CD8-positive, alpha-beta memory T cell (primary cell): Measurements from ENCODE around the gene MICA. TPM values are rescaled to one million over a fixed set of nuclear protein-coding genes. Genes with fewer than 3 reads are reported as not detected.

ENCODE experiments used
- CTCF ChIA-PET: fragments of 350-600 bp; sonication (Branson Sonifier 250); formaldehyde crosslinking; loops from one replicate; lab custom pipeline; 2021; ENCODE audit warnings: antibody characterized with exemption; lab: Charles Lee
- POLR2A ChIA-PET: fragments of 350-600 bp; sonication (Branson Sonifier 250); formaldehyde crosslinking; loops from one replicate; lab custom pipeline; 2021; ENCODE audit warnings: antibody characterized with exemption; lab: Charles Lee
- DNase-seq, 5 donors: peaks; one replicate each; pipeline versions ENCODE4 v3.0.0 to v3.0.0-alpha.2; 2020 to 2022; ENCODE audit warnings: mixed read lengths in 1 of 5
- H3K27ac ChIP-seq: one replicate; pipeline ENCODE4 v1.7.0; 2013; ENCODE audit warnings: low read depth, mild to moderate bottlenecking, low read length, moderate library complexity
- H3K27me3 ChIP-seq: 2 replicates; pipeline ENCODE4 v1.7.0; 2013; ENCODE audit warnings: low read length, mild to moderate bottlenecking; ENCODE audit not compliant: insufficient read depth, poor library complexity, severe bottlenecking
- H3K36me3 ChIP-seq: 2 replicates; pipeline ENCODE4 v1.7.0; 2013; ENCODE audit warnings: mild to moderate bottlenecking, low read length, moderate library complexity; ENCODE audit not compliant: insufficient read depth
- H3K4me1 ChIP-seq: 2 replicates; pipeline ENCODE4 v1.7.0; 2013; ENCODE audit warnings: mild to moderate bottlenecking, low read length, moderate library complexity; ENCODE audit not compliant: insufficient read depth
- H3K4me3 ChIP-seq: 2 replicates; pipeline ENCODE4 v1.7.0; 2013; ENCODE audit warnings: mild to moderate bottlenecking, low read length
- H3K9me3 ChIP-seq: 2 replicates; pipeline ENCODE4 v1.7.0; 2013; ENCODE audit warnings: mild to moderate bottlenecking, low read length
- H3K27ac Mint-ChIP-seq, 8 donors: one replicate each; pipeline ENCODE4 v1.8.0; 2020 to 2021; ENCODE audit warnings: mixed read lengths in 8 of 8, mild to moderate bottlenecking in 6 of 8, inconsistent platforms in 3 of 8, moderate library complexity in 3 of 8
- H3K27me3 Mint-ChIP-seq, 2 donors: one replicate each; pipeline ENCODE4 v1.8.0; 2020 to 2021; ENCODE audit warnings: mixed read lengths in 2 of 2, mild to moderate bottlenecking in 1 of 2, moderate library complexity in 1 of 2
- H3K36me3 Mint-ChIP-seq, 3 donors: one replicate each; pipeline ENCODE4 v1.8.0; 2020 to 2021; ENCODE audit warnings: mixed read lengths in 3 of 3, inconsistent platforms in 1 of 3, mild to moderate bottlenecking in 1 of 3
- H3K4me1 Mint-ChIP-seq, 3 donors: one replicate each; pipeline ENCODE4 v1.8.0; 2020 to 2021; ENCODE audit warnings: mixed read lengths in 3 of 3, inconsistent platforms in 1 of 3, mild to moderate bottlenecking in 1 of 3
- H3K4me3 Mint-ChIP-seq, 7 donors: one replicate each; pipeline ENCODE4 v1.8.0; 2020 to 2021; ENCODE audit warnings: mixed read lengths in 7 of 7, mild to moderate bottlenecking in 6 of 7, moderate library complexity in 4 of 7, inconsistent platforms in 2 of 7
- H3K9me3 Mint-ChIP-seq, 5 donors: one replicate each; pipeline ENCODE4 v1.8.0; 2020 to 2022; ENCODE audit warnings: mixed read lengths in 5 of 5, mild to moderate bottlenecking in 3 of 5, moderate library complexity in 2 of 5, inconsistent platforms in 1 of 5
- polyA plus RNA-seq: library from polyadenylated mRNA; unstranded; fragments of 300-500 nt; fragmentation: Illumina TruSeq; gene quantifications from one replicate; pipeline ENCODE4 v1.2.3, GENCODE V29; 2021
- total RNA-seq, 2 experiments: library from RNA; stranded (reverse); gene quantifications; one replicate each; pipeline ENCODE4 v1.2.3, GENCODE V29; 2021

MICA gene
- total and polyA plus RNA-seq, 3 experiments from 2014 or later: 8.2 to 12.8 (median 12.4) TPM

DNA sequence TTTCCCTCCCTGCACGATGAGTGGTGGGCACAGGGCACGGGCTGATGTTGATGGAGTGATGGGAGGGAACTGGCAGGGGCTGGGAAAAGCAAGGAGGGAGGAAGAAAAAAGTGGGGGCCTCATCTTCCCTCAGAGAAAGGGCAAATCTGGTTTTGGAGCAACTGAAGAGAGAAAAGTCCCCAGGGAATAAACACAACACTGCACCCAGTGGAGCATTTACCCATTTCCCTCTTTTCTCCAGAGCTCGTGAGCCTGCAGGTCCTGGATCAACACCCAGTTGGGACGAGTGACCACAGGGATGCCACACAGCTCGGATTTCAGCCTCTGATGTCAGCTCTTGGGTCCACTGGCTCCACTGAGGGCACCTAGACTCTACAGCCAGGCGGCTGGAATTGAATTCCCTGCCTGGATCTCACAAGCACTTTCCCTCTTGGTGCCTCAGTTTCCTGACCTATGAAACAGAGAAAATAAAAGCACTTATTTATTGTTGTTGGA lies 11.4 kb downstream of the MICA start:
- Mint-ChIP-seq H3K9me3 (peaks cover 0 to 2% (median 0%) of the 10 kb centered on the region in 5 donors), H3K4me3 (no peak overlapping the region), H3K4me1 (peaks cover 8 to 17% (median 9%) of the 10 kb centered on the region in 3 donors), H3K36me3 (peaks cover 12 to 68% (median 19%) of the 10 kb centered on the region in 3 donors), H3K27me3 (no peaks in the 10 kb centered on the region), H3K27ac (peak overlapping the region in 3 of 8 donors; percentile 4 to 65 (median 21))
- Histone ChIP-seq H3K27me3 (no peaks in the 10 kb centered on the region), H3K9me3 (no peaks in the 10 kb centered on the region), H3K36me3 (peaks cover 27% of the 10 kb centered on the region), H3K4me3 (no peak overlapping the region), H3K4me1 (no peaks in the 10 kb centered on the region), H3K27ac (no peak overlapping the region)
- ChIA-PET POLR2A (no interaction called here), CTCF (interaction anchor here (1.3 kb wide), 1 partner anchor 16 kb away, joined by 3 read pairs; no protein-coding TSS in a partner anchor)
- no peak for DNase-seq

DNA sequence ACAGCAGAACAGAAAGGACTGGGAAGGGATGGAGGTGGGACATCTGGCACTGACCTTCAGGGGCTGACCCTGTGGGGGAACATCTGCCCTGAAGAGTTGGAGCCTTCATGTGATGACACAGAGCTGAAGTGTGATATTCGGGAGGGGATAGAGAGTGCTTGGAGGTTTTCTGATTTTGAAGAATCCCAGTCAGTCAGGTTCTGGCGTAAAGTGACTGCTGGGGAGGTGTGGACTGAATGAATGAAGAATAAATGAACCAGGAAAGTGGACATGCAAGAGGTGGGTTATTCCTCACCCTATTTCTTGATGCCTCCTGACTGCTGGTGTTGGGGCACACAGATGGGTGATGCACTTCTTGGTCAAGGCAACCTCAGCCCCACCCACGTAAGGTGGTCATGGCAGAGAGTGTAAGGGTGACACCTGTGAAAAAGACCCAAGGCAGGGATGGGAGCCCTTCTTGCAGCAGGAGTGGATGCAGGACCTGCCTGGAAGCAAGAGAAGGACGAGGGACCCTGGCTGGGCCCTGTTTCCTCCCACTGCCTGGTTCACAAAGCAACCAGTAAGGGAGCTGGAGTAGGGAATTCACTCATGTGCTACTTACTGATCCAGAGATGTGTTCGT lies 13.1 kb downstream of the MICA start:
- CTCF ChIA-PET: interaction anchor here (1.2 kb wide), 1 partner anchor 26 kb away, joined by 4 read pairs; no protein-coding TSS in a partner anchor
- H3K4me1 Mint-ChIP-seq: peaks cover 0 to 10% (median 2%) of the 10 kb centered on the region in 3 donors
- H3K9me3 ChIP-seq: no peaks in the 10 kb centered on the region
- H3K4me3 ChIP-seq: no peak overlapping the region
- H3K4me3 Mint-ChIP-seq: no peak overlapping the region
- H3K27me3 Mint-ChIP-seq: no peaks in the 10 kb centered on the region
- H3K27ac Mint-ChIP-seq: peak overlapping the region in 2 of 8 donors; percentile 0 to 8
- no peaks in the 10 kb centered on the region for H3K4me1 ChIP-seq
- H3K36me3 ChIP-seq: peaks cover 16% of the 10 kb centered on the region
- DNase-seq: no peak
- H3K9me3 Mint-ChIP-seq: peaks cover 0 to 2% (median 0%) of the 10 kb centered on the region in 5 donors
- no peak overlapping the region for H3K27ac ChIP-seq
- H3K27me3 ChIP-seq: no peaks in the 10 kb centered on the region
- POLR2A ChIA-PET: no interaction called here
- peaks cover 12 to 51% (median 14%) of the 10 kb centered on the region in 3 donors for H3K36me3 Mint-ChIP-seq

DNA sequence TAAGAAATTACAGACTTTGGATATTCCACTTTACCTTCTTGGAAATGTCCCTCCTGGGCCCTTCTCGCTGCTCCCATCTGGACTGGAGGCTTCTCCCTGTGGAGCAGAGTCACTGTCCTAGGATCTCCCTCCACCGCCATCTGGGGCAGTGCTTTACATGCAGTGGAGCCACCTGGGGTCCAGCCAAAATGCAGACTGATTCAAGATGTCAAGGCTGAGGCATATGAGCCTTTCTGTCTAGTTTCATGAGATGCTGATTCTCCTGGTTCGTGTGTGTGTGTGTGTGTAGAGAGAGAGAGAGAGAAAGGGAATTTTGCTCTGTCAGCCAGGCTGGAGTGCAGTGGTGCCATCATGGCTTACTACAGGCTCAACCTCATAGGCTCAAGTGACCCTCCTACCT lies 14.9 kb downstream of the MICA start:
- Mint-ChIP-seq H3K27me3 (no peaks in the 10 kb centered on the region), H3K9me3 (peaks cover 0 to 2% (median 0%) of the 10 kb centered on the region in 5 donors), H3K4me1 (peaks cover 0 to 10% (median 2%) of the 10 kb centered on the region in 3 donors), H3K27ac (peak overlapping the region in 2 of 8 donors; percentile 13 to 47), H3K36me3 (peaks cover 12 to 34% (median 14%) of the 10 kb centered on the region in 3 donors), H3K4me3 (no peak overlapping the region)
- CTCF ChIA-PET: no interaction called here
- no peaks in the 10 kb centered on the region for H3K9me3 ChIP-seq
- no peaks in the 10 kb centered on the region for H3K27me3 ChIP-seq
- no peaks in the 10 kb centered on the region for H3K4me1 ChIP-seq
- H3K36me3 ChIP-seq: peaks cover 4% of the 10 kb centered on the region
- POLR2A ChIA-PET: interaction anchor here (0.7 kb wide), 1 partner anchor 53 kb away, joined by 4 read pairs; no protein-coding TSS in a partner anchor
- no peak overlapping the region for H3K27ac ChIP-seq
- no peak for DNase-seq
- H3K4me3 ChIP-seq: no peak overlapping the region

DNA sequence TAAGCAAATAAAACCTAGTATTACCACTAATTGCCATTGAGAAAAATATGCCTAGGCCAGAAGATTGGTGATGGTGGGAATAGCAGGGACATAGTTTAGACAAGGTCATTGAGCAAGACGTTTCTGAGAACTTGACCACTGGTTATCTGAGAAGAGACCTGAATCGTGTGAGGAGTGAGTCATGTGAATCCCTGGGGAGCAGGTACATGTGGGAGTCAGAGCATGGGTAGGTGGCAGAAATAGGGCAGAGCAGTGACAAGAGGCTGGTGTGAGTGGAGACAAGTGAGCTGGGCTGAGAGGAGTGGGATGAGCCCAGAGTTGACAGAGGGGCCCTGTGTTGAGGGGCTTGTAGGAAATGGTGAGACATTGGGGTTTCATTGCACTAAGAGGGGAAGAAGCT lies 16.4 kb downstream of the MICA start:
- Mint-ChIP-seq H3K4me3 (no peak overlapping the region), H3K27ac (peak overlapping the region in 3 of 8 donors; percentile 19 to 60 (median 42)), H3K27me3 (no peaks in the 10 kb centered on the region), H3K36me3 (peaks cover 12 to 19% (median 14%) of the 10 kb centered on the region in 3 donors), H3K9me3 (peaks cover 0 to 2% (median 0%) of the 10 kb centered on the region in 5 donors), H3K4me1 (peaks cover 0 to 10% (median 2%) of the 10 kb centered on the region in 3 donors)
- no peak for DNase-seq
- Histone ChIP-seq H3K27me3 (no peaks in the 10 kb centered on the region), H3K4me1 (no peaks in the 10 kb centered on the region), H3K4me3 (no peak overlapping the region), H3K36me3 (no peaks in the 10 kb centered on the region), H3K9me3 (no peaks in the 10 kb centered on the region), H3K27ac (no peak overlapping the region)
- ChIA-PET POLR2A (no interaction called here), CTCF (interaction anchor here (1.2 kb wide), 1 partner anchor 21 kb away, joined by 3 read pairs; no protein-coding TSS in a partner anchor)

DNA sequence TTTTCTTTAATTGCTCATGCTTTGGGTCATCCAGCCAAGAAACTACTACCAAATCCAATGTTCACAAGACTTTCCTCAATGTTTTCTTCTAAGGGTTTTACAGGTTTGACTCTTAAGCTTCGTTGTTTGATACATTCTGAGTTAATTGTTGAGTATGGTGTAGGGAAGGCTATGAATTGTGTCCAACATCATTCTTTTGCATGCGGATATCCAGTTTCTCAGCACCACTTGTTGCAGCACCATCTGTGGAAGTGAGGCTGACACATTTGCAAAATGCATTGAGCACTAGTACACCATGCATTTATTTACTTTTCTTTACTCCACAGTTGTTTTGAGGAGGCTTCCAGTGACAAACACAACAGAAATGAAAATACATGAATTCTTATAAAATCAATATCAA lies 17.2 kb downstream of the MICA start:
- CTCF ChIA-PET: interaction anchor here (1.2 kb wide), 1 partner anchor 21 kb away, joined by 3 read pairs; no protein-coding TSS in a partner anchor
- H3K27ac ChIP-seq: no peak overlapping the region
- H3K36me3 ChIP-seq: no peaks in the 10 kb centered on the region
- no peak for DNase-seq
- H3K27me3 Mint-ChIP-seq: no peaks in the 10 kb centered on the region
- no peaks in the 10 kb centered on the region for H3K27me3 ChIP-seq
- POLR2A ChIA-PET: interaction anchor here (0.6 kb wide), 1 partner anchor 491 kb away, joined by 4 read pairs; no protein-coding TSS in a partner anchor
- H3K4me3 Mint-ChIP-seq: no peak overlapping the region
- H3K4me3 ChIP-seq: no peak overlapping the region
- no peaks in the 10 kb centered on the region for H3K4me1 ChIP-seq
- H3K27ac Mint-ChIP-seq: no peak overlapping the region
- H3K9me3 Mint-ChIP-seq: peaks cover 0 to 2% (median 0%) of the 10 kb centered on the region in 5 donors
- H3K36me3 Mint-ChIP-seq: peaks cover 12 to 15% (median 14%) of the 10 kb centered on the region in 3 donors
- no peaks in the 10 kb centered on the region for H3K9me3 ChIP-seq
- H3K4me1 Mint-ChIP-seq: peaks cover 0 to 10% (median 2%) of the 10 kb centered on the region in 3 donors

DNA sequence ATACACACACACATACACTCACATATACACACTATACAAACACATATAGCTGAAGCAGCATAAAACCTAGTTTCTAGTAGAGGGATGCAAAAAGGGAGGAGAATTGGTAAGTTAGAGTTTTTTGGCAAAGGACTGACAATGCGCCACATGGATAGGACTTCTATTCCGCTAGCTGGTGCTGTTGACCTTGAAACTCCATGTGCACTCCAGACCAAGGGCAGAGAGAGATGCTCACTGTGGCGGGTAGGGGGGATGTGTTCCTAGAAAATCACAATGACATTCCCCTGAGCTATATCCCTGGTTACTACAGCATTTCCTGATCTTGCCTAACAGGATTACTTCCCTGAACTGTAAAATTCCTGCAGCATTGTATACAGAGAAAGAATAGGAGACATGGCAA lies 19.2 kb downstream of the MICA start:
- DNase-seq: no peak
- POLR2A ChIA-PET: no interaction called here
- CTCF ChIA-PET: no interaction called here
- no peaks in the 10 kb centered on the region for H3K4me1 ChIP-seq
- H3K27me3 Mint-ChIP-seq: no peaks in the 10 kb centered on the region
- peaks cover 0 to 10% (median 2%) of the 10 kb centered on the region in 3 donors for H3K4me1 Mint-ChIP-seq
- H3K36me3 Mint-ChIP-seq: peaks cover 0 to 4% (median 1%) of the 10 kb centered on the region in 3 donors
- no peaks in the 10 kb centered on the region for H3K9me3 ChIP-seq
- no peak overlapping the region for H3K27ac ChIP-seq
- peak overlapping the region in 3 of 8 donors; percentile 14 to 84 (median 22) for H3K27ac Mint-ChIP-seq
- H3K4me3 ChIP-seq: no peak overlapping the region
- H3K27me3 ChIP-seq: no peaks in the 10 kb centered on the region
- no peaks in the 10 kb centered on the region for H3K9me3 Mint-ChIP-seq
- no peak overlapping the region for H3K4me3 Mint-ChIP-seq
- no peaks in the 10 kb centered on the region for H3K36me3 ChIP-seq

DNA sequence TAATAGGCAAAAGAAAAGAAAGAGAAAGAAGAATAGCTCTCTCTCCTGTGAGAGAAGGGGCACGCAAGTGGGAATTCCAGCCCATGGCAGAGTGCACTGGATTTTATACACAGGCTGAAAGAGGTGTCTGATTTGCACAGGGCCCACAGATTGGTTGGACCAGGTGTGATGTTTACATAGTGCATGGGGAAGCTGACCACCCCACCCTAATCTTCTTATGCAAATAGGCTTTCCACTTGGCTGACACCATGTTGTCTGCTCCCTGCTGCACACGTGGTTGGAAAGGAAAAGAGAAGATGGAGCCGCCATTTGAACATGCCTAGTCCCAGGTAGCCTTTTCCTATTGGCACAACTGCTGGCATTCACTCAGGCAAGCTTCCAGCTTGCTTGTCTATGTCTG lies 20.2 kb downstream of the MICA start:
- Mint-ChIP-seq H3K27me3 (no peaks in the 10 kb centered on the region), H3K36me3 (no peaks in the 10 kb centered on the region), H3K27ac (no peak overlapping the region), H3K4me1 (peaks cover 0 to 10% (median 2%) of the 10 kb centered on the region in 3 donors), H3K4me3 (no peak overlapping the region), H3K9me3 (no peaks in the 10 kb centered on the region)
- Histone ChIP-seq H3K9me3 (no peaks in the 10 kb centered on the region), H3K27me3 (no peaks in the 10 kb centered on the region), H3K27ac (no peak overlapping the region), H3K4me3 (no peak overlapping the region), H3K36me3 (no peaks in the 10 kb centered on the region), H3K4me1 (no peaks in the 10 kb centered on the region)
- CTCF ChIA-PET: no interaction called here
- DNase-seq: no peak
- POLR2A ChIA-PET: no interaction called here
